ENCODE measurements around the gene PACS2. TPM values are rescaled to one million over a fixed set of nuclear protein-coding genes. Genes with fewer than 3 reads are reported as not detected.
A peak's percentile ranks its signal among the peaks of the same experiment; 100 is the strongest.

The PACS2 gene
- total RNA-seq, 1 experiment from 2014 or later, result 100 TPM

GRCh38 chr14:105423488-105424195 is 109.1 kb downstream of the PACS2 start:
- DNase-seq (ENCODE audit: low spot score) (no peak), ATAC-seq (no peak)
- Mint-ChIP-seq H3K27ac (peak overlapping the region; percentile 20; the same call in 1 of the 2 replicates), H3K9me3 (0 out of 2 replicates have a peak, but pooled peaks cover 3% of the 10 kb centered on the region), H3K36me3 (peaks cover 27% of the 10 kb centered on the region), H3K4me3 (no peak overlapping the region), H3K4me1 (peaks cover 22% of the 10 kb centered on the region), H3K27me3 (ENCODE audit: low read depth) (peaks cover 4% of the 10 kb centered on the region)
- TF ChIP-seq JUN (CRISPR knock-in tag; IDR thresholded peaks at IDR 0.05) (no peak), STAT6 (CRISPR knock-in tag; conservative IDR thresholded peaks at IDR 0.05; ENCODE audit: low read depth) (no peak), ELF4 (CRISPR knock-in tag; IDR thresholded peaks at IDR 0.05; ENCODE audit: low read depth) (no peak), RELA (CRISPR knock-in tag; IDR thresholded peaks at IDR 0.05; ENCODE audit: borderline replicate concordance) (no peak), TEAD4 (CRISPR knock-in tag; IDR thresholded peaks at IDR 0.05) (no peak), ESRRA (CRISPR knock-in tag; IDR thresholded peaks at IDR 0.05; ENCODE audit: borderline replicate concordance) (no peak)
- TF ChIP-seq, protein P1, sequence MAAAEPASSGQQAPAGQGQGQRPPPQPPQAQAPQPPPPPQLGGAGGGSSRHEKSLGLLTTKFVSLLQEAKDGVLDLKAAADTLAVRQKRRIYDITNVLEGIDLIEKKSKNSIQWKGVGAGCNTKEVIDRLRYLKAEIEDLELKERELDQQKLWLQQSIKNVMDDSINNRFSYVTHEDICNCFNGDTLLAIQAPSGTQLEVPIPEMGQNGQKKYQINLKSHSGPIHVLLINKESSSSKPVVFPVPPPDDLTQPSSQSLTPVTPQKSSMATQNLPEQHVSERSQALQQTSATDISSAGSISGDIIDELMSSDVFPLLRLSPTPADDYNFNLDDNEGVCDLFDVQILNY (CRISPR knock-in tag; IDR thresholded peaks at IDR 0.05), result no peak
- POLR2A ChIA-PET, result interaction anchor here (0.5 kb wide), 1 partner anchor 71 kb away, joined by 3 read pairs; no protein-coding TSS in a partner anchor
- CTCF ChIA-PET, result no interaction called here

DNA sequence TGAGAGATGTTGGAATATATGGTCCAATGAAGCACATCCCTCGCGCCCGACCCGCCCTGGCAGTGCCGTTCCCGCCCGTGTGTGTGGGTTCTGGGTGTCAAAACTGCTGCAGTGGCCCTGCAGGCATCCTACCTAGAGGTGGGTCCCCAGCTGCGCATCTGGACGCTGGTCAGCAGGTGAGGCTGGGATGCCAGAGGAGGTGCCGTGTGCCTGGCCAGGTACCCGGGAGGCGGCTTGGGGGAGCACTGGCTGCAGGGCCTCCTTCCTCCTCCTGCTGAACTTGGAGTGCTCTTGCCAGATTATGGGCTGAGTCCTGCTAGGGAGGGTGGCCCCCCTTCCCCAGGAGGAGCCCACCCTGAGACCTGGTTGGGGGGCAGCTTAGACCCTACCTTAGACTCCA is 110.3 kb downstream of the PACS2 start:
- peaks cover 18% of the 10 kb centered on the region for H3K4me1 Mint-ChIP-seq
- DNase-seq (ENCODE audit: low spot score), result no peak
- peaks cover 27% of the 10 kb centered on the region for H3K36me3 Mint-ChIP-seq
- CTCF ChIA-PET, result no interaction called here
- POLR2A ChIA-PET, result no interaction called here
- H3K4me3 Mint-ChIP-seq, result no peak overlapping the region
- H3K27me3 Mint-ChIP-seq (ENCODE audit: low read depth), result no peaks in the 10 kb centered on the region
- H3K9me3 Mint-ChIP-seq, result 0 out of 2 replicates have a peak, but pooled peaks cover 3% of the 10 kb centered on the region
- no peak overlapping the region for H3K27ac Mint-ChIP-seq
- TF ChIP-seq JAZF1 (CRISPR knock-in tag; IDR thresholded peaks at IDR 0.05), result no peak
- TF ChIP-seq, protein P1 (CRISPR knock-in tag; IDR thresholded peaks at IDR 0.05), result no peak
- TF ChIP-seq, protein P2, sequence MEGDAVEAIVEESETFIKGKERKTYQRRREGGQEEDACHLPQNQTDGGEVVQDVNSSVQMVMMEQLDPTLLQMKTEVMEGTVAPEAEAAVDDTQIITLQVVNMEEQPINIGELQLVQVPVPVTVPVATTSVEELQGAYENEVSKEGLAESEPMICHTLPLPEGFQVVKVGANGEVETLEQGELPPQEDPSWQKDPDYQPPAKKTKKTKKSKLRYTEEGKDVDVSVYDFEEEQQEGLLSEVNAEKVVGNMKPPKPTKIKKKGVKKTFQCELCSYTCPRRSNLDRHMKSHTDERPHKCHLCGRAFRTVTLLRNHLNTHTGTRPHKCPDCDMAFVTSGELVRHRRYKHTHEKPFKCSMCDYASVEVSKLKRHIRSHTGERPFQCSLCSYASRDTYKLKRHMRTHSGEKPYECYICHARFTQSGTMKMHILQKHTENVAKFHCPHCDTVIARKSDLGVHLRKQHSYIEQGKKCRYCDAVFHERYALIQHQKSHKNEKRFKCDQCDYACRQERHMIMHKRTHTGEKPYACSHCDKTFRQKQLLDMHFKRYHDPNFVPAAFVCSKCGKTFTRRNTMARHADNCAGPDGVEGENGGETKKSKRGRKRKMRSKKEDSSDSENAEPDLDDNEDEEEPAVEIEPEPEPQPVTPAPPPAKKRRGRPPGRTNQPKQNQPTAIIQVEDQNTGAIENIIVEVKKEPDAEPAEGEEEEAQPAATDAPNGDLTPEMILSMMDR (IDR thresholded peaks at IDR 0.05), result no peak
- TF ChIP-seq KAT7 (CRISPR knock-in tag; IDR thresholded peaks at IDR 0.05; ENCODE audit: borderline replicate concordance), result no peak
- no peak for TF ChIP-seq CBFB (CRISPR knock-in tag; IDR thresholded peaks at IDR 0.05; ENCODE audit: low read depth)
- TF ChIP-seq, protein P3, sequence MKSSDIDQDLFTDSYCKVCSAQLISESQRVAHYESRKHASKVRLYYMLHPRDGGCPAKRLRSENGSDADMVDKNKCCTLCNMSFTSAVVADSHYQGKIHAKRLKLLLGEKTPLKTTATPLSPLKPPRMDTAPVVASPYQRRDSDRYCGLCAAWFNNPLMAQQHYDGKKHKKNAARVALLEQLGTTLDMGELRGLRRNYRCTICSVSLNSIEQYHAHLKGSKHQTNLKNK (CRISPR knock-in tag; IDR thresholded peaks at IDR 0.05), result no peak
- TF ChIP-seq GTF2I (CRISPR knock-in tag; conservative IDR thresholded peaks at IDR 0.05), result no peak
- no peak for TF ChIP-seq ZNF263 (CRISPR knock-in tag; IDR thresholded peaks at IDR 0.05; ENCODE audit: low read depth)
- TF ChIP-seq MYBL2 (CRISPR knock-in tag; IDR thresholded peaks at IDR 0.05), result no peak
- no peak for TF ChIP-seq NR1H2 (CRISPR knock-in tag; IDR thresholded peaks at IDR 0.05)
- no peak for TF ChIP-seq ZNF396 (CRISPR knock-in tag; IDR thresholded peaks at IDR 0.05; ENCODE audit: borderline replicate concordance)
- TF ChIP-seq, protein P4, sequence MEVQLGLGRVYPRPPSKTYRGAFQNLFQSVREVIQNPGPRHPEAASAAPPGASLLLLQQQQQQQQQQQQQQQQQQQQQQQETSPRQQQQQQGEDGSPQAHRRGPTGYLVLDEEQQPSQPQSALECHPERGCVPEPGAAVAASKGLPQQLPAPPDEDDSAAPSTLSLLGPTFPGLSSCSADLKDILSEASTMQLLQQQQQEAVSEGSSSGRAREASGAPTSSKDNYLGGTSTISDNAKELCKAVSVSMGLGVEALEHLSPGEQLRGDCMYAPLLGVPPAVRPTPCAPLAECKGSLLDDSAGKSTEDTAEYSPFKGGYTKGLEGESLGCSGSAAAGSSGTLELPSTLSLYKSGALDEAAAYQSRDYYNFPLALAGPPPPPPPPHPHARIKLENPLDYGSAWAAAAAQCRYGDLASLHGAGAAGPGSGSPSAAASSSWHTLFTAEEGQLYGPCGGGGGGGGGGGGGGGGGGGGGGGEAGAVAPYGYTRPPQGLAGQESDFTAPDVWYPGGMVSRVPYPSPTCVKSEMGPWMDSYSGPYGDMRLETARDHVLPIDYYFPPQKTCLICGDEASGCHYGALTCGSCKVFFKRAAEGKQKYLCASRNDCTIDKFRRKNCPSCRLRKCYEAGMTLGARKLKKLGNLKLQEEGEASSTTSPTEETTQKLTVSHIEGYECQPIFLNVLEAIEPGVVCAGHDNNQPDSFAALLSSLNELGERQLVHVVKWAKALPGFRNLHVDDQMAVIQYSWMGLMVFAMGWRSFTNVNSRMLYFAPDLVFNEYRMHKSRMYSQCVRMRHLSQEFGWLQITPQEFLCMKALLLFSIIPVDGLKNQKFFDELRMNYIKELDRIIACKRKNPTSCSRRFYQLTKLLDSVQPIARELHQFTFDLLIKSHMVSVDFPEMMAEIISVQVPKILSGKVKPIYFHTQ (CRISPR knock-in tag; IDR thresholded peaks at IDR 0.05), result no peak
- TF ChIP-seq MXD4 (CRISPR knock-in tag; IDR thresholded peaks at IDR 0.05; ENCODE audit: borderline replicate concordance), result no peak
- no peak for TF ChIP-seq RELA (CRISPR knock-in tag; IDR thresholded peaks at IDR 0.05; ENCODE audit: borderline replicate concordance)
- TF ChIP-seq, protein P5, sequence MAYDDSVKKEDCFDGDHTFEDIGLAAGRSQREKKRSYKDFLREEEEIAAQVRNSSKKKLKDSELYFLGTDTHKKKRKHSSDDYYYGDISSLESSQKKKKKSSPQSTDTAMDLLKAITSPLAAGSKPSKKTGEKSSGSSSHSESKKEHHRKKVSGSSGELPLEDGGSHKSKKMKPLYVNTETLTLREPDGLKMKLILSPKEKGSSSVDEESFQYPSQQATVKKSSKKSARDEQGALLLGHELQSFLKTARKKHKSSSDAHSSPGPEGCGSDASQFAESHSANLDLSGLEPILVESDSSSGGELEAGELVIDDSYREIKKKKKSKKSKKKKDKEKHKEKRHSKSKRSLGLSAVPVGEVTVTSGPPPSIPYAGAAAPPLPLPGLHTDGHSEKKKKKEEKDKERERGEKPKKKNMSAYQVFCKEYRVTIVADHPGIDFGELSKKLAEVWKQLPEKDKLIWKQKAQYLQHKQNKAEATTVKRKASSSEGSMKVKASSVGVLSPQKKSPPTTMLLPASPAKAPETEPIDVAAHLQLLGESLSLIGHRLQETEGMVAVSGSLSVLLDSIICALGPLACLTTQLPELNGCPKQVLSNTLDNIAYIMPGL (CRISPR knock-in tag; IDR thresholded peaks at IDR 0.05), result no peak
- TF ChIP-seq TEAD4 (CRISPR knock-in tag; IDR thresholded peaks at IDR 0.05), result no peak
- TF ChIP-seq HMGA2 (CRISPR knock-in tag; IDR thresholded peaks at IDR 0.05), result no peak
- ATAC-seq, result no peak
